ENCODE data around the gene EHD4. TPM values are rescaled to one million over a fixed set of nuclear protein-coding genes. Genes with fewer than 3 reads are reported as not detected.

Gene EHD4
- total RNA-seq, 1 donor from 2014 or later = 20.9 TPM

GRCh38 chr15:41891946-41892345 is 80.4 kb downstream of the EHD4 start:
- Mint-ChIP-seq H3K4me1 (ENCODE audit: unreplicated experiment) (peaks cover 18% of the 10 kb centered on the region), H3K36me3 (ENCODE audit: unreplicated experiment) (no peaks in the 10 kb centered on the region), H3K9me3 (ENCODE audit: unreplicated experiment) (no peaks in the 10 kb centered on the region), H3K4me3 (ENCODE audit: unreplicated experiment) (no peak overlapping the region), H3K27me3 (ENCODE audit: unreplicated experiment) (no peaks in the 10 kb centered on the region), H3K27ac (ENCODE audit: unreplicated experiment) (no peak overlapping the region)
- DNase-seq (ENCODE audit: extremely low spot score, unreplicated experiment) = no peak
- no peak for TF ChIP-seq CTCF (IDR thresholded peaks at IDR 0.05)

- H3K36me3 Mint-ChIP-seq (ENCODE audit: unreplicated experiment) = no peaks in the 10 kb centered on the region
These were observed 81.1 kb downstream of the EHD4 start for GRCh38 chr15:41891226-41891625.

GRCh38 chr15:41890050-41890690 is 82.2 kb downstream of the EHD4 start:
- no peaks in the 10 kb centered on the region for H3K36me3 Mint-ChIP-seq (ENCODE audit: unreplicated experiment)
- H3K4me3 Mint-ChIP-seq (ENCODE audit: unreplicated experiment) = no peak overlapping the region
- TF ChIP-seq CTCF (IDR thresholded peaks at IDR 0.05) = no peak
- DNase-seq (ENCODE audit: extremely low spot score, unreplicated experiment) = no peak
- no peaks in the 10 kb centered on the region for H3K9me3 Mint-ChIP-seq (ENCODE audit: unreplicated experiment)
- no peak overlapping the region for H3K27ac Mint-ChIP-seq (ENCODE audit: unreplicated experiment)
- no peaks in the 10 kb centered on the region for H3K27me3 Mint-ChIP-seq (ENCODE audit: unreplicated experiment)
- peaks cover 19% of the 10 kb centered on the region for H3K4me1 Mint-ChIP-seq (ENCODE audit: unreplicated experiment)

More at GRCh38 chr15:41891226-41891625, 81.1 kb downstream of the EHD4 start:
- no peaks in the 10 kb centered on the region for H3K9me3 Mint-ChIP-seq (ENCODE audit: unreplicated experiment)
- no peak for DNase-seq (ENCODE audit: extremely low spot score, unreplicated experiment)
- H3K4me3 Mint-ChIP-seq (ENCODE audit: unreplicated experiment) = no peak overlapping the region
- no peak for TF ChIP-seq CTCF (IDR thresholded peaks at IDR 0.05)
- peaks cover 18% of the 10 kb centered on the region for H3K4me1 Mint-ChIP-seq (ENCODE audit: unreplicated experiment)
- H3K27ac Mint-ChIP-seq (ENCODE audit: unreplicated experiment) = no peak overlapping the region
- H3K27me3 Mint-ChIP-seq (ENCODE audit: unreplicated experiment) = no peaks in the 10 kb centered on the region

GRCh38 chr15:41888662-41889253 is 83.6 kb downstream of the EHD4 start:
- H3K4me1 Mint-ChIP-seq (ENCODE audit: unreplicated experiment) = peaks cover 11% of the 10 kb centered on the region
- H3K4me3 Mint-ChIP-seq (ENCODE audit: unreplicated experiment) = no peak overlapping the region
- H3K9me3 Mint-ChIP-seq (ENCODE audit: unreplicated experiment) = no peaks in the 10 kb centered on the region
- no peak for TF ChIP-seq CTCF (IDR thresholded peaks at IDR 0.05)
- no peaks in the 10 kb centered on the region for H3K27me3 Mint-ChIP-seq (ENCODE audit: unreplicated experiment)
- no peaks in the 10 kb centered on the region for H3K36me3 Mint-ChIP-seq (ENCODE audit: unreplicated experiment)
- H3K27ac Mint-ChIP-seq (ENCODE audit: unreplicated experiment) = no peak overlapping the region
- no peak for DNase-seq (ENCODE audit: extremely low spot score, unreplicated experiment)

- Mint-ChIP-seq H3K27me3 (ENCODE audit: unreplicated experiment) (no peaks in the 10 kb centered on the region), H3K36me3 (ENCODE audit: unreplicated experiment) (no peaks in the 10 kb centered on the region), H3K4me3 (ENCODE audit: unreplicated experiment) (no peak overlapping the region), H3K4me1 (ENCODE audit: unreplicated experiment) (peaks cover 11% of the 10 kb centered on the region), H3K9me3 (ENCODE audit: unreplicated experiment) (no peaks in the 10 kb centered on the region), H3K27ac (ENCODE audit: unreplicated experiment) (no peak overlapping the region)
- TF ChIP-seq CTCF (IDR thresholded peaks at IDR 0.05) = no peak
- DNase-seq (ENCODE audit: extremely low spot score, unreplicated experiment) = no peak
These were observed 84.5 kb downstream of the EHD4 start for GRCh38 chr15:41887893-41888292.

Data from osteocyte (in vitro differentiated cells).